Naive thymus-derived CD4-positive, alpha-beta T cell (primary cell): ENCODE results near the gene ZBED6. TPM values are rescaled to one million over a fixed set of nuclear protein-coding genes. Genes with fewer than 3 reads are reported as not detected.

ENCODE experiments used
- polyA plus RNA-seq, 2 donors: library from polyadenylated mRNA; unstranded; fragments of 300-500 nt; fragmentation: Illumina TruSeq; gene quantifications; one replicate each; pipeline ENCODE4 v1.2.3, GENCODE V29; 2021
- total RNA-seq, 6 experiments: library from RNA in 5 of 6; stranded (reverse) in 5 of 6; gene quantifications; 1 replicate in 5 of 6; 2 replicates in 1 of 6; pipeline ENCODE4 v1.2.3 and lab custom pipeline; 2021 to 2026

ZBED6 gene
- total and polyA plus RNA-seq, 7 experiments from 2014 or later = 1.1 to 36.1 (median 31.6) TPM

Other genes with a start within 250 kb of the ZBED6 start
- 10 to 100 TPM; 29.8 to 84.0 (median 59.9) TPM for gene ATP2B4, start 168.8 kb upstream of the ZBED6 start, total RNA-seq
- gene ATP2B4, start 168.8 kb upstream of the ZBED6 start, polyA plus RNA-seq = 10 to 100 TPM; 10.2 to 11.7 TPM
- 10 to 100 TPM; 12.9 to 36.1 (median 18.6) TPM for gene LAX1, start 30.4 kb upstream of the ZBED6 start, total RNA-seq
- gene LAX1, start 30.4 kb upstream of the ZBED6 start, polyA plus RNA-seq = 10 to 100 TPM; 16.5 to 38.6 TPM
- 100 to 1,000 TPM in 2 of 5 experiments, 10 to 100 TPM in 3; 70.9 to 138 (median 91.6) TPM for gene ZC3H11A, start within 50 bp of the ZBED6 start, total RNA-seq
- gene ZC3H11A, start within 50 bp of the ZBED6 start, polyA plus RNA-seq = 10 to 100 TPM; 58.0 to 67.7 TPM
- gene SNRPE, start 66.0 kb downstream of the ZBED6 start, total RNA-seq = 100 to 1,000 TPM in 1 of 5 experiments, 10 to 100 TPM in 4; 54.4 to 156 (median 81.7) TPM
- 100 to 1,000 TPM; 173 to 266 TPM for gene SNRPE, start 66.0 kb downstream of the ZBED6 start, polyA plus RNA-seq